Stimulated activated CD8-positive, alpha-beta memory T cell treated with anti-CD3 and anti-CD28 coated beads, Interleukin-15, amount 100 ng/mL, for 48 hours (primary cell): Measurements from ENCODE around the gene OR2T35.
"Not testable (repeated sequence)": the region's sequence is repeated elsewhere in the genome, so short reads cannot be mapped to it uniquely, and the experiment has no call there.

Source experiments
- DNase-seq, 2 donors: peaks; one replicate each; pipeline ENCODE4 v3.0.0-alpha.2; 2020; ENCODE audit warnings: low read depth in 2 of 2

OR2T35 gene, protein sequence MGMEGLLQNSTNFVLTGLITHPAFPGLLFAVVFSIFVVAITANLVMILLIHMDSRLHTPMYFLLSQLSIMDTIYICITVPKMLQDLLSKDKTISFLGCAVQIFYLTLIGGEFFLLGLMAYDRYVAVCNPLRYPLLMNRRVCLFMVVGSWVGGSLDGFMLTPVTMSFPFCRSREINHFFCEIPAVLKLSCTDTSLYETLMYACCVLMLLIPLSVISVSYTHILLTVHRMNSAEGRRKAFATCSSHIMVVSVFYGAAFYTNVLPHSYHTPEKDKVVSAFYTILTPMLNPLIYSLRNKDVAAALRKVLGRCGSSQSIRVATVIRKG

DNA sequence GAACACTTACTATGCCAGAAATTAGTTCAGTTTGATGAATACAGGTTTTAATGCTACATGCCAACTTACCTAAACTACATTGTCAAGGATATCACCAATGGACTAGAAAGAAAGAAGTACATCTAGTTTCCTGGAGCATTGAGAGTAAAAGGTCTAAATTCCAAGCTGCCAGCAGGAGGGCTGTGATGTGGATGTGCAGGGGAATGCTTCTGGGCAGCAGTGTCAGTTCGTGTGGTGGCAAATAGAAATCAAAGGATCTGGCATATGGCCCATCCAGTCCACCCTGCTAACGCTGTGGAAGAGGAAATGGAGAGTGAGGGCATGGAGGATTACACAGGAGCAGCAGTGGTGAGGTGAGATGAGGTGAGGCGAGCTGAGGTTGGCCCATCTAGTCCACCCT, at the start of gene OR2T35:
TSS of gene OR2T35 (minus strand) at position 101 of the 400 bp plus-strand sequence. CDS start 6,020 bp downstream, outside the sequence.
- DNase-seq = not testable (repeated sequence)

DNA sequence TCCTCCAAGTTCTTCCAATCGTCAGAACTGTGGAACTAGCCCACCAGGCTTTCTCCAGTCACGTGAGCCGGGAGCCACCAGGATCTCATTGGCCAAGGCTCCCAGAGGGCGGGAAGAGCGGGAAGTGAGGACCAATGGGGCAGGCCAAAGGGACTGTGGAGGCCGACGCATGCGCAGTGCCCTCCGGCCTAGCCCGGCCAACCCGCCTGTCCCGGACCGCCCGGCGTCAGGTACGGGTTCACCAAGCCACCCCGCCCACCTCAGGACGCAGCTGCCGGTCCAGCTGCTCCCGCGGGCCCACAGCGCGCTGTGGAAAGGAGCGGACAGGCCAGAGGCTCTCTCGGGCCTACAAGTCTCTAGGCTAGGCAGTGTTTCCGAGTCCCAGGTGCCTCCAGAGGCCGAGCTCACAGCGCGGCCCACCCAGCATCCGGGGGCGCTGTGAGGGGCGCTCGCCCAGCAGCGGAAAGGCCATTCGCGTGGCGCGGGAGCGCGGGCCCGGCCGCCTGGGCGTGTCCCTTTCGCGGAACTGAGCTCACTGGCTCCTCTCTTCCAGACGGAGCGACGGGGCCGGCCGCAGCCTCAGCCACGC, 46.6 kb upstream of the OR2T35 start:
- no peak for DNase-seq

DNA sequence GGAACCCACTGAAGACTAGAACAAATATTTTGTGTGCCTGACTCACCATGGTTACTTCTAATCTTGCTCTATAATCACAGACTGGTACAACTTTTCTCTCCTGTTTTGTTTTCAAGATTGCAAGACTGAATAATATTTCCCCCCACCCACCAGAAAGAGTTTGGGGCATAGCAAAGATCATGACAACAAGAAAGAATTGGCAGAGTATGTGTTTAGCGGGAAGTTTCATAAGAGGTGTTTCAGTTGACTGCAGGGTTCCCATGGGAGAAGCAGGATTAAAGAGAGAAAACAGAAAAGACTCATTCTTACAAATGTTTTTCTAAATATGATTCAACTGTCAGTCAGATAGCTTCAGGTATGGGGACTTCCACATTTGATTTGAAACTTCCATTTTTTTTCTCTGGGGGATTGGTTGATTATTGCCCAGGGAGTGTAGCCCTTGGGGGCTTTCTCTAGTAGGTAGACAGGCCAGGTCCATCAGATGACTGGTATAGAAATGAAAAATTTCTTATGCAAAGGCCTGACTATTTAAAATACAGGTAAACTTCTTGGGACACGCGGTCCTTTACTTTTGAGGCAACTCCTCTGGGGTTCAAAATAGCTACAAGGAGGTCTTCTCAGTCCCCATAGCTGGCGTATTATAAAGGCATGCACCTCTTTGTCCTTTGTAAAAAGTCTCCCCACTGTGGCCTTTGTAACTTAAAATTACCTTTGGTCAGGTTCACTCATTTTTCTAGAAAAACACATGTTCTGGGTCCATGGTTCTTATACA, 43.6 kb upstream of the OR2T35 start:
- no peak for DNase-seq

GRCh38 chr1:248686815-248687214, 41.7 kb upstream of the OR2T35 start:
- DNase-seq = no peak

GRCh38 chr1:248681651-248682050, 36.6 kb upstream of the OR2T35 start:
- DNase-seq = no peak

DNA sequence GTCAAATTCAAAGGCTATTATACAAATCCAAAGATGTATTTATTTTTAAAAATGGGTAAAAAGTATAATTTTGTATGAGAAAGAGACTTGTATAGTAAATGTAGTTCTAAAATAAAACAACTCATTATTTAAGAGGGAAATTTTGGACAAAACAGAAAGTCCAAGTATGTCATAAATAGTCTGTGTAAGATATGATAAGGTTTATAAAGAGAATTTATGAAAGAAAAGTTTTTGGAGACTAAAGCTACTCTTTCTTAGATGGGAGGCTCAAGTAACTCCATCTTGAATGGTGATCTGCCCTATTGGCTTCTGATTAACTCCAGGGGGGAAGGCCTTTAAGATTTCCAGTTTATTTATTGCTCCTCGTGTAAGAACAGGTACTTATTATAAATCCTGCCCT, 24.9 kb upstream of the OR2T35 start:
- no peak for DNase-seq

- not testable (repeated sequence) for DNase-seq
Observed at GRCh38 chr1:248663453-248664328, 18.6 kb upstream of the OR2T35 start.

GRCh38 chr1:248656797-248657196, 11.7 kb upstream of the OR2T35 start:
- DNase-seq = not testable (repeated sequence)

GRCh38 chr1:248655354-248655753, 10.3 kb upstream of the OR2T35 start, which contains the start of gene OR2T27:
OR2T27 (minus strand) TSS chr1:248655528; CDS start chr1:248650884, 4,644 bp downstream.
- DNase-seq = not testable (repeated sequence)

DNA sequence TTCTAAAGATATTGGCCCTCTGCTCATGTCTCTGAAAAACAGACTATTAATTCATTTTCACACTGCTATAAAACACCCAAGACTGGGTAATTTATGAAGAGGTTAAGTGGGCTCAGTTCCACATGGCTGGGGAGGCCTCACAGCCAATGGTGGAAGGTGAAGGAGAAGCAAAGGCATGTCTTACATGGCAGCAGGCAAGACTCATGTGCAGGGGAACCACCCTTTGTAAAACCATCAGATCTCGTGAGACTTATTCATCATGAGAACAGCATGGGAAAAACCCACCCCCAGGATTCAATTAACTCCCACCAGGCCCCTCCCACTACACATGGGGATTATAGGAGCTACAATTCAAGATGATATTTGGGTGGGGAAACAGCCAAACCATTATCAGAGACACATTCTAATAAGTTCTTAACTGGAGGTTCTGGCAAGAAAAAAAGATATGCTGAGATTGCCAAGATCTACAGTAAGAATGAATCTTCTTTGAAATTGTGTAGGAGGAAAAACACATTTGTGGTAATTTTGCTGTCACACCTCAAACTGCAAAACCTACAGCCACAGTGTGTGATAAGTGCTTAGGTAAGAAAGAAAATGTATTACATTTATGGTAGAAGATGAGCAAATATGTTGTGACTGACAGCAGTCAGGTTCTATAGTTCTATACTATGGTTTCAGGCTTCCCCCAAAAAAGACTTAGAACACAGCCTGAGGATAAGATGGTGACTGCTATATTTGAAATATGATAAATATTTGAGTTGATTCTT, 3.9 kb upstream of the OR2T35 start:
- not testable (repeated sequence) for DNase-seq

GRCh38 chr1:248642971-248643651, 2.0 kb downstream of the OR2T35 start:
- DNase-seq = not testable (repeated sequence)

GRCh38 chr1:248641583-248641982, 3.5 kb downstream of the OR2T35 start:
- not testable (repeated sequence) for DNase-seq

GRCh38 chr1:248640906-248641305, 4.2 kb downstream of the OR2T35 start:
- DNase-seq = not testable (repeated sequence)

GRCh38 chr1:248639652-248640051, 5.4 kb downstream of the OR2T35 start:
- not testable (repeated sequence) for DNase-seq

- DNase-seq = not testable (repeated sequence)
Observed at GRCh38 chr1:248636612-248637011, 8.5 kb downstream of the OR2T35 start.

DNA sequence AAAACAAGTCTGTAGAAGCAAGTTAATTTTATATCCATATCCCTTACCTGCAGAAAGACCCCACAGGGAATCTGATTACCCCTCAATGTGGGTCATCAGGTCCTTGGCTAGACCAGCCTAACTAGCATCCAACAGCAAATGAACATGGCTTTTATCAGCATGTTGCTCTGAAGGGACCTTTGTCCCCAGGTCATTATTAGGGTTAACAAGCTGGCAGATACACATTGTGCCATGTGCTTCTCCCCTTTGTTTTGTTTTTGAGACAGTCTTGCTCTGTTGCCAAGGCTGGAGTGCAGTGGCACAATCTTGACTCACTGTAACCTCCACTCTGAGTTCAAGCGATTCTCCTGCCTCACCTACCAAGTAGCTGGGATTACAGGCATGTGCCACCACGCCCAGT, 10.1 kb downstream of the OR2T35 start, which contains the start of gene OR2T11:
TSS of gene OR2T11 (minus strand) at position 101 of the 400 bp plus-strand sequence. CDS start 7,963 bp downstream, outside the sequence.
- not testable (repeated sequence) for DNase-seq

DNA sequence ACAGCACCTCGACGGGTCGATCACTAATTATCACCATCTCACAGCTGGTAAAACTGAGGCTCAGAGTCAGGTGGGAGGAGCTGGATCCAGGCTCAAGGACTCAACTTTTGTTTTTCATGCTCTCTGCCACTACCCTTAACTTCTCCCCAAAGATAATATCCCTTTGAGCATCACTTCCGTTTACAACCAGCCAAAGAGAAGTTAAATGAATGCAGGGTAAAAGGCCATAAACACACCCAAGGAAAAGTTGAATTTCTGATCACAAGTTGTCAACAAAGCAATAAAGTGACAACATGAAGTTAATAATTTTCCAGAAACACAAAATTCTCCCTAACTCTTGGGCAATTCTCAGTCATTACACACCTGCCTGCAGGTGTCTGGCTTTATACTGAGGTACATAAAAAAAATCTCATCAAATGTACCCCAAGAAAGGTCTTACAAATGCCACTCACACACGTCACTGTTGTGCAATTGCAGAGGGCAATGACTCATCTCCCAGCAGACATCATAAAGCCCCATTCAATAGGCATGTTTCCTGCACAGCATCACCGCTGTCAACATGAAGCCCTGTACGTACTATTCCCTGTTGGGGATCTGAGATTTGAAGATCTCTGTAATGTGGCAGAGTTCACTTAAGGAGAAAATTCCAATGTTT, 13.6 kb downstream of the OR2T35 start:
- DNase-seq = no peak

DNA sequence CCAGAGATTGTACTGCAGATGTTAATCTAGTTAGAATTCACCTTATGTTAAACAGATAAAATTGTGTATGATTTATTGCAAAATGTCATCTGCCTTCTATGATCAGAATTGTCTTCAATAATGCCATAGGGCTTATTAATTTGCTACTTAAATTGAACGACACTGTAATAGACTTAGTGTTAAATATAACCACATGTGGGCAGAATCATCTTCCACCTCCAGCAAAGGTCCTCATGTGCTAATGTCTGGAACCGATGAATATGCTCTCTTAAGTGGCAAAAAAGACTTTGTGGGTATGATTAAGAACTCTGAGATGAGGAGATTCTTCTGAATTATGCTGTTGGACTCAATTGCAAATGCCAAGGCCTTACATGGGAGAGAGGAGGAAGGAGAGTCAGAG, 14.5 kb downstream of the OR2T35 start:
- DNase-seq = no peak
